GM18505 (cell line): ENCODE results near the gene SIPA1L2.
"Not testable (repeated sequence)": the region's sequence is repeated elsewhere in the genome, so short reads cannot be mapped to it uniquely, and the experiment has no call there.

Source experiments
- ATAC-seq: cut with Tn5 transposase; IDR thresholded peaks from one replicate; pipeline ENCODE4 v1.9.1; 2021; ENCODE audit not compliant: unreplicated experiment
- POLR2A ChIP-seq: IDR thresholded peaks from 4 replicates; pipeline ENCODE4 v1.6.1; 2011; ENCODE audit warnings: borderline replicate concordance; ENCODE audit not compliant: insufficient read depth, insufficient read length; ENCODE audit errors: extremely low read depth

SIPA1L2 gene

GRCh38 chr1:232615306-232615800 lies 14.6 kb downstream of the SIPA1L2 start:
- TF ChIP-seq POLR2A: no peak
- ATAC-seq: no peak

- ATAC-seq: no peak
- TF ChIP-seq POLR2A: no peak
These were observed 15.1 kb downstream of the SIPA1L2 start for GRCh38 chr1:232614811-232615210.

GRCh38 chr1:232613752-232614381 lies 16.1 kb downstream of the SIPA1L2 start:
- no peak for TF ChIP-seq POLR2A
- no peak for ATAC-seq

GRCh38 chr1:232612836-232613235 lies 17.1 kb downstream of the SIPA1L2 start:
- not testable (repeated sequence) for ATAC-seq

GRCh38 chr1:232611834-232612233 lies 18.1 kb downstream of the SIPA1L2 start:
- no peak for ATAC-seq
- TF ChIP-seq POLR2A: no peak

GRCh38 chr1:232610902-232611745 lies 18.8 kb downstream of the SIPA1L2 start:
- not testable (repeated sequence) for ATAC-seq

GRCh38 chr1:232610192-232610901 lies 19.6 kb downstream of the SIPA1L2 start:
- no peak for TF ChIP-seq POLR2A
- ATAC-seq: no peak

GRCh38 chr1:232608427-232608826 lies 21.5 kb downstream of the SIPA1L2 start:
- no peak for TF ChIP-seq POLR2A
- no peak for ATAC-seq

GRCh38 chr1:232602622-232603021 lies 27.3 kb downstream of the SIPA1L2 start:
- TF ChIP-seq POLR2A: no peak
- ATAC-seq: no peak

- no peak for TF ChIP-seq POLR2A
- ATAC-seq: no peak
These were observed 29.3 kb downstream of the SIPA1L2 start for GRCh38 chr1:232600424-232601258.

- ATAC-seq: peak; percentile 35
- TF ChIP-seq POLR2A: no peak
These were observed 30.5 kb downstream of the SIPA1L2 start for GRCh38 chr1:232599178-232600041.

- ATAC-seq: no peak
- no peak for TF ChIP-seq POLR2A
These were observed 31.1 kb downstream of the SIPA1L2 start for GRCh38 chr1:232598837-232599177.

- ATAC-seq: no peak
- TF ChIP-seq POLR2A: no peak
These were observed 31.8 kb downstream of the SIPA1L2 start for GRCh38 chr1:232598133-232598532.

GRCh38 chr1:232597721-232598120 lies 32.2 kb downstream of the SIPA1L2 start:
- ATAC-seq: peak; percentile 42
- no peak for TF ChIP-seq POLR2A
